Fibroblast of lung (primary cell): ENCODE results near the gene IKBKE. TPM values are rescaled to one million over a fixed set of nuclear protein-coding genes. Genes with fewer than 3 reads are reported as not detected.
A peak's percentile ranks its signal among the peaks of the same experiment; 100 is the strongest.

Experiments used
- DNase-seq, 2 donors: peaks; one replicate each; pipeline versions ENCODE4 v3.0.0 to v3.0.0-alpha.2; 2010; ENCODE audit warnings: low read depth in 2 of 2
- H2AFZ ChIP-seq: 2 replicates; pipeline ENCODE4 v1.5.1; 2012; ENCODE audit warnings: low read length, control low read depth, inconsistent platforms
- H3K27ac ChIP-seq: 2 replicates; pipeline ENCODE4 v1.5.1; 2011; ENCODE audit warnings: low read length, control low read depth; ENCODE audit not compliant: insufficient read depth
- H3K27me3 ChIP-seq: 2 replicates; pipeline ENCODE4 v1.5.1; 2011; ENCODE audit warnings: mild to moderate bottlenecking, low read length; ENCODE audit not compliant: control insufficient read depth, insufficient read depth
- H3K36me3 ChIP-seq: 2 replicates; pipeline ENCODE4 v1.5.1; 2011; ENCODE audit warnings: low read length; ENCODE audit not compliant: control insufficient read depth, insufficient read depth
- H3K4me1 ChIP-seq: 2 replicates; pipeline ENCODE4 v1.5.1; 2011; ENCODE audit warnings: low read length; ENCODE audit not compliant: control insufficient read depth, insufficient read depth; ENCODE audit errors: extremely low read depth
- H3K4me2 ChIP-seq: 2 replicates; pipeline ENCODE4 v1.5.1; 2011; ENCODE audit warnings: low read length, control low read depth; ENCODE audit not compliant: insufficient read depth; ENCODE audit errors: extremely low read depth
- H3K4me3 ChIP-seq, 4 experiments: fragments of 200-600 bp in 1 of 4; sonication (generic) in 1 of 4; replicated peaks in 1 of 4; 2 replicates each; pipeline ENCODE4 v1.5.1; 2011 to 2016; ENCODE audit warnings: low read length in 4 of 4, low read depth in 3 of 4, mild to moderate bottlenecking in 3 of 4, control low read depth in 2 of 4, inconsistent platforms in 1 of 4, mixed read lengths in 1 of 4; ENCODE audit not compliant: insufficient read depth in 1 of 4; ENCODE audit errors: control extremely low read depth in 1 of 4
- H3K79me2 ChIP-seq: 2 replicates; pipeline ENCODE4 v1.5.1; 2012; ENCODE audit warnings: mild to moderate bottlenecking, low read length, inconsistent platforms; ENCODE audit not compliant: control insufficient read depth, insufficient read depth
- H3K9ac ChIP-seq: 2 replicates; pipeline ENCODE4 v1.5.1; 2011; ENCODE audit warnings: mild to moderate bottlenecking, low read length, control low read depth; ENCODE audit not compliant: insufficient read depth
- H3K9me3 ChIP-seq: 2 replicates; pipeline ENCODE4 v1.5.1; 2012; ENCODE audit warnings: low read depth, low read length; ENCODE audit not compliant: control insufficient read depth, insufficient read depth
- H4K20me1 ChIP-seq: 2 replicates; pipeline ENCODE4 v1.5.1; 2011; ENCODE audit warnings: low read length; ENCODE audit not compliant: control insufficient read depth, insufficient read depth; ENCODE audit errors: extremely low read depth
- EZH2 ChIP-seq: IDR thresholded peaks from 2 replicates; pipeline ENCODE4 v1.5.1; 2012; ENCODE audit warnings: low read length, control low read depth, mild to moderate bottlenecking; ENCODE audit errors: missing control alignments
- polyA plus RNA-seq, 2 donors: library from polyadenylated mRNA; depleted of rRNA in 1 of 2; stranded (reverse) in 1 of 2; unstranded in 1 of 2; fragments of >200 nt; gene quantifications; 2 replicates each; pipeline ENCODE4 v1.2.1, GENCODE V29; 2011 to 2012; ENCODE audit warnings: missing spikeins in 1 of 2
- total RNA-seq: library from RNA; depleted of rRNA; stranded (reverse); fragments of >200 nt; gene quantifications from 2 replicates; pipeline ENCODE4 v1.2.1, GENCODE V29; 2014
- TF ChIP-seq, protein P1 (sequence below), 2 donors: IDR thresholded peaks in 1 of 2; conservative IDR thresholded peaks in 1 of 2; 1 replicate in 1 of 2; 2 replicates in 1 of 2; pipeline ENCODE4 v1.5.1; 2011 to 2012; ENCODE audit warnings: low read length in 2 of 2, control low read depth in 1 of 2, inconsistent platforms in 1 of 2, low read depth in 1 of 2, mild to moderate bottlenecking in 1 of 2

The IKBKE gene
- total and polyA plus RNA-seq, 2 donors (not counting 1 experiment from before 2014, with no cell fraction given), result 9.6 to 12.4 TPM

- peaks cover 25% of the 10 kb centered on the region for H3K4me1 ChIP-seq
- DNase-seq, result peak; percentile 56 to 71
- no peaks in the 10 kb centered on the region for H3K79me2 ChIP-seq
- H3K9ac ChIP-seq, result no peak overlapping the region
- H3K9me3 ChIP-seq, result no peaks in the 10 kb centered on the region
- H3K4me3 ChIP-seq, result no peak overlapping the region
- no peak for TF ChIP-seq EZH2
- TF ChIP-seq, protein P1, sequence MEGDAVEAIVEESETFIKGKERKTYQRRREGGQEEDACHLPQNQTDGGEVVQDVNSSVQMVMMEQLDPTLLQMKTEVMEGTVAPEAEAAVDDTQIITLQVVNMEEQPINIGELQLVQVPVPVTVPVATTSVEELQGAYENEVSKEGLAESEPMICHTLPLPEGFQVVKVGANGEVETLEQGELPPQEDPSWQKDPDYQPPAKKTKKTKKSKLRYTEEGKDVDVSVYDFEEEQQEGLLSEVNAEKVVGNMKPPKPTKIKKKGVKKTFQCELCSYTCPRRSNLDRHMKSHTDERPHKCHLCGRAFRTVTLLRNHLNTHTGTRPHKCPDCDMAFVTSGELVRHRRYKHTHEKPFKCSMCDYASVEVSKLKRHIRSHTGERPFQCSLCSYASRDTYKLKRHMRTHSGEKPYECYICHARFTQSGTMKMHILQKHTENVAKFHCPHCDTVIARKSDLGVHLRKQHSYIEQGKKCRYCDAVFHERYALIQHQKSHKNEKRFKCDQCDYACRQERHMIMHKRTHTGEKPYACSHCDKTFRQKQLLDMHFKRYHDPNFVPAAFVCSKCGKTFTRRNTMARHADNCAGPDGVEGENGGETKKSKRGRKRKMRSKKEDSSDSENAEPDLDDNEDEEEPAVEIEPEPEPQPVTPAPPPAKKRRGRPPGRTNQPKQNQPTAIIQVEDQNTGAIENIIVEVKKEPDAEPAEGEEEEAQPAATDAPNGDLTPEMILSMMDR (conservative IDR thresholded peaks at IDR 0.05 in 1 of 2, IDR thresholded peaks at IDR 0.05 in 1 of 2; ENCODE audit: low read depth in 1 of 2, low read length in 2 of 2), result peak; percentile 71 to 77
- no peak overlapping the region for H3K27ac ChIP-seq
- no peak overlapping the region for H3K4me2 ChIP-seq
- H4K20me1 ChIP-seq, result no peaks in the 10 kb centered on the region
- H3K27me3 ChIP-seq, result peaks cover 2% of the 10 kb centered on the region
- no peak overlapping the region for H2AFZ ChIP-seq
- no peaks in the 10 kb centered on the region for H3K36me3 ChIP-seq
These were observed 35.6 kb downstream of the IKBKE start for GRCh38 chr1:206505702-206506355.

- Histone ChIP-seq H3K79me2 (no peaks in the 10 kb centered on the region), H3K27me3 (peaks cover 2% of the 10 kb centered on the region), H4K20me1 (no peaks in the 10 kb centered on the region), H3K4me2 (peak overlapping the region; percentile 88), H2AFZ (peak overlapping the region; percentile 42), H3K27ac (no peak overlapping the region), H3K4me3 (peak overlapping the region; percentile 16 to 61 (median 37)), H3K4me1 (peaks cover 19% of the 10 kb centered on the region), H3K36me3 (no peaks in the 10 kb centered on the region), H3K9ac (no peak overlapping the region), H3K9me3 (no peaks in the 10 kb centered on the region)
- TF ChIP-seq, protein P1 (conservative IDR thresholded peaks at IDR 0.05 in 1 of 2, IDR thresholded peaks at IDR 0.05 in 1 of 2; ENCODE audit: low read depth in 1 of 2, low read length in 2 of 2), result no peak
- peak; percentile 44 for TF ChIP-seq EZH2
- DNase-seq, result no peak
These were observed 36.4 kb downstream of the IKBKE start for GRCh38 chr1:206506405-206507283.
